Esophagus squamous epithelium (tissue), 4 donors: ENCODE measurements around the gene PGAP2.

Source experiments
- CTCF ChIP-seq, 6 experiments: fragments of 450-650 bp in 4 of 6; fragments of 200-600 bp in 2 of 6; sonication (generic) in 2 of 6; IDR thresholded peaks; one replicate each; pipeline ENCODE4 v1.5.1; 2016 to 2019; ENCODE audit warnings: antibody characterized with exemption in 6 of 6, mild to moderate bottlenecking in 4 of 6, moderate library complexity in 4 of 6
- POLR2A ChIP-seq, 4 donors: fragments of 450-650 bp; IDR thresholded peaks; one replicate each; pipeline ENCODE4 v1.6.1; 2017; ENCODE audit warnings: antibody characterized with exemption in 4 of 4, mild to moderate bottlenecking in 4 of 4, moderate library complexity in 3 of 4

GRCh38 chr11:3825473-3826154 is 17.3 kb downstream of the PGAP2 start:
- TF ChIP-seq CTCF (IDR thresholded peaks at IDR 0.05) (no peak), POLR2A (IDR thresholded peaks at IDR 0.05) (no peak)
